Measurements from ENCODE around the gene PMM1. TPM values are rescaled to one million over a fixed set of nuclear protein-coding genes. Genes with fewer than 3 reads are reported as not detected.

Gene PMM1
- total and polyA plus RNA-seq, 2 of the 13 experiments (the other 11 are each of a cell fraction or from before 2014, with no cell fraction given) = 17.8 to 95.6 TPM

DNA sequence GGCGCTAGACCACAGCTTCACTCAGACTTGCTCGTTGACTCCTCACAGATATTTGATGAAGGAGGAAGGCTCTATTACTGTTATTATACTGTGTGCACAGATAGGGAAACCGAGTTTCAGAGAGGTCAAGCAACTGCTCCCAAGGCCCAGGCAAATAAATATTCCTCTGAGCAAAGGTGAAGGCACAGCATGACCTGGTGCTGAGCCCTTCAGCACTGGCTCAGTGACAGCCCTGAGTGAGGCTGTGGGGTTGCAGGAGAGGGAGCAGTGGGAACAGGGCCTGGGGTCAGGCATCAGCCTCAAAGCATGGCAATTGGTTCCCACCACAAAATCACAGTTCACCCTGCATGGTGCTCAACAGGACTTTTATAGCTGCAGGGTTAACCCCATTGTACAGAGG is 52.4 kb downstream of the PMM1 start:
- no peaks in the 10 kb centered on the region; the same call in 1 of the 2 replicates for H4K20me1 ChIP-seq (ENCODE audit: insufficient read depth, low read length)
- POLR2A ChIA-PET = interaction anchor here (1.1 kb wide), 1 partner anchor 13 kb away, joined by 3 read pairs; no protein-coding TSS in a partner anchor
- FAIRE-seq (no peak), ATAC-seq (no peak), DNase-seq (ENCODE audit: low spot score) (no peak)
- 100% methylated on average over 2 of the region's 3 CpGs for WGBS (ENCODE audit: low lambda C conversion rate)
- H3K79me2 ChIP-seq (ENCODE audit: insufficient read depth, low read length) = peaks cover 24% of the 10 kb centered on the region
- H3K4me3 ChIP-seq (replicated peaks in 1 of 3; ENCODE audit: insufficient read depth in 1 of 3, low read depth in 2 of 3, low read length in 3 of 3) = no peak overlapping the region
- CTCF ChIA-PET (ENCODE audit: low intra/inter-chr PET ratio, low total read pairs) = no interaction called here
- no peak overlapping the region for H3K4me2 ChIP-seq (ENCODE audit: low read depth, low read length)
- TF ChIP-seq SIX1 (CRISPR knock-in tag; IDR thresholded peaks at IDR 0.05; ENCODE audit: borderline replicate concordance) (no peak), ZFP41 (CRISPR knock-in tag; IDR thresholded peaks at IDR 0.05; ENCODE audit: borderline replicate concordance) (no peak), ISL2 (CRISPR knock-in tag; IDR thresholded peaks at IDR 0.05) (no peak), ZNF256 (CRISPR knock-in tag; conservative IDR thresholded peaks at IDR 0.05) (no peak), SCMH1 (CRISPR knock-in tag; IDR thresholded peaks at IDR 0.05; ENCODE audit: borderline replicate concordance) (no peak)
- H3K9me3 ChIP-seq (ENCODE audit: low read length) = no peaks in the 10 kb centered on the region
- intact Hi-C loops (cut with micrococcal nuclease; ENCODE audit: unreplicated experiment) (no loop called here), in situ Hi-C loops (cut with HindIII; ENCODE audit: extremely low pct_ligation_motif_present, low pct_unique_long_range_greater_than_20kb) (no loop called here)
- H3K27me3 ChIP-seq (ENCODE audit: control insufficient read depth in 1 of 2, insufficient read depth in 2 of 2, low read length in 2 of 2) = no peaks in the 10 kb centered on the region
- H3K9ac ChIP-seq (ENCODE audit: insufficient read depth, low read depth, low read length) = no peak overlapping the region
- no TSS peak for BruUV-seq (replicated peaks)
- peaks cover 41% of the 10 kb centered on the region for H3K4me1 ChIP-seq (ENCODE audit: insufficient read depth, low read length)
- H3K27ac ChIP-seq (ENCODE audit: extremely low read length, insufficient read depth, low read length) = no peak overlapping the region
- H2AFZ ChIP-seq (ENCODE audit: low read length) = no peak overlapping the region
- H3K36me3 ChIP-seq (replicated peaks in 1 of 2; ENCODE audit: control insufficient read depth in 1 of 2, insufficient read depth in 2 of 2, low read length in 2 of 2) = peaks cover 9 to 44% of the 10 kb centered on the region in 2 experiments

DNA sequence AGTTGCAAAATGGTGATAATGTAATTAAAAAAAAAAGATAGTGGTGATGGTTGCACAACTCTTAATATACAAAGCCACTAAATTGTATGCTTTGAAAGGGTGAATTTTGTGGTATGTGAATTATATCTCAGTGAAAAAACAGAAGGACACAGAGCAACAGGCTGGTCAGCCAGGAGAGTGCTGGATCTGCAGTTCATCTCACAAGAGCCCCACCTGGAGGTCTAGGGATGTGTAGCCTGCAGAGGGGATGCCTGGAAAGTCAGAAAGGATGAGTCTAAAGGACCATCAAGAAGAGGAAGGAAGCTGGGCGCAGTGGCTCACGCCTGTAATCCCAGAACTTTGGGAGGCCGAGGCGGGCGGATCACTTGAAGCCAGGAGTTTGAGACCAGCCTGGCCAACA is 54.4 kb downstream of the PMM1 start:
- peak; percentile 66 for ATAC-seq
- BruUV-seq (replicated peaks) = no TSS peak
- ChIA-PET CTCF (ENCODE audit: low intra/inter-chr PET ratio, low total read pairs) (no interaction called here), POLR2A (no interaction called here)
- Histone ChIP-seq H3K27ac (ENCODE audit: extremely low read length, insufficient read depth, low read length) (no peak overlapping the region), H3K4me1 (ENCODE audit: insufficient read depth, low read length) (peaks cover 27% of the 10 kb centered on the region), H3K4me3 (replicated peaks in 1 of 3; ENCODE audit: insufficient read depth in 1 of 3, low read depth in 2 of 3, low read length in 3 of 3) (no peak overlapping the region), H3K9me3 (ENCODE audit: low read length) (no peaks in the 10 kb centered on the region), H2AFZ (ENCODE audit: low read length) (no peak overlapping the region), H3K4me2 (ENCODE audit: low read depth, low read length) (no peak overlapping the region), H3K36me3 (replicated peaks in 1 of 2; ENCODE audit: control insufficient read depth in 1 of 2, insufficient read depth in 2 of 2, low read length in 2 of 2) (peaks cover 17 to 56% of the 10 kb centered on the region in 2 experiments), H3K9ac (ENCODE audit: insufficient read depth, low read depth, low read length) (no peak overlapping the region), H3K79me2 (ENCODE audit: insufficient read depth, low read length) (peaks cover 5% of the 10 kb centered on the region), H3K27me3 (ENCODE audit: control insufficient read depth in 1 of 2, insufficient read depth in 2 of 2, low read length in 2 of 2) (no peaks in the 10 kb centered on the region), H4K20me1 (ENCODE audit: insufficient read depth, low read length) (no peaks in the 10 kb centered on the region)
- no peak for TF ChIP-seq ZFP36 (IDR thresholded peaks at IDR 0.05; ENCODE audit: borderline replicate concordance, low read depth, low read length, partially characterized antibody)
- TF ChIP-seq STAG1 (CRISPR knock-in tag; IDR thresholded peaks at IDR 0.05) = peak; percentile 23
- no peak for TF ChIP-seq PBX2 (CRISPR knock-in tag; IDR thresholded peaks at IDR 0.05)
- no peak for TF ChIP-seq KLF16 (CRISPR knock-in tag; IDR thresholded peaks at IDR 0.05)
- TF ChIP-seq ZMYM3 (CRISPR knock-in tag; IDR thresholded peaks at IDR 0.05) = no peak
- peak; percentile 45 for TF ChIP-seq CTCF (CRISPR knock-in tag; IDR thresholded peaks at IDR 0.05)
- FAIRE-seq = peak; percentile 46
- peak; percentile 46 for DNase-seq (ENCODE audit: low spot score)
- intact Hi-C loops (cut with micrococcal nuclease; ENCODE audit: unreplicated experiment) (no loop called here), in situ Hi-C loops (cut with HindIII; ENCODE audit: extremely low pct_ligation_motif_present, low pct_unique_long_range_greater_than_20kb) (no loop called here)
- WGBS (ENCODE audit: low lambda C conversion rate) = 99% methylated on average over 5 of the region's 5 CpGs

Data from HepG2 (cell line).